M059J (cell line): ENCODE measurements around the gene HOXA5. TPM values are rescaled to one million over a fixed set of nuclear protein-coding genes. Genes with fewer than 3 reads are reported as not detected.
A peak's percentile ranks its signal among the peaks of the same experiment; 100 is the strongest.

Source experiments
- DNase-seq: peaks from one replicate; pipeline ENCODE4 v3.0.0-alpha.2; 2012; ENCODE audit warnings: low read depth
- total RNA-seq: library from RNA; depleted of rRNA; stranded (reverse); fragments of >200 nt; shearing (Covaris generic); gene quantifications from 2 replicates; pipeline ENCODE4 v1.2.3, GENCODE V29; 2014; rRNA removed

HOXA5 gene
- total RNA-seq, 1 experiment from 2014 or later: 3.0 TPM

GRCh38 chr7:27096768-27097514 is 46.5 kb downstream of the HOXA5 start:
- peak; percentile 64 for DNase-seq

DNA sequence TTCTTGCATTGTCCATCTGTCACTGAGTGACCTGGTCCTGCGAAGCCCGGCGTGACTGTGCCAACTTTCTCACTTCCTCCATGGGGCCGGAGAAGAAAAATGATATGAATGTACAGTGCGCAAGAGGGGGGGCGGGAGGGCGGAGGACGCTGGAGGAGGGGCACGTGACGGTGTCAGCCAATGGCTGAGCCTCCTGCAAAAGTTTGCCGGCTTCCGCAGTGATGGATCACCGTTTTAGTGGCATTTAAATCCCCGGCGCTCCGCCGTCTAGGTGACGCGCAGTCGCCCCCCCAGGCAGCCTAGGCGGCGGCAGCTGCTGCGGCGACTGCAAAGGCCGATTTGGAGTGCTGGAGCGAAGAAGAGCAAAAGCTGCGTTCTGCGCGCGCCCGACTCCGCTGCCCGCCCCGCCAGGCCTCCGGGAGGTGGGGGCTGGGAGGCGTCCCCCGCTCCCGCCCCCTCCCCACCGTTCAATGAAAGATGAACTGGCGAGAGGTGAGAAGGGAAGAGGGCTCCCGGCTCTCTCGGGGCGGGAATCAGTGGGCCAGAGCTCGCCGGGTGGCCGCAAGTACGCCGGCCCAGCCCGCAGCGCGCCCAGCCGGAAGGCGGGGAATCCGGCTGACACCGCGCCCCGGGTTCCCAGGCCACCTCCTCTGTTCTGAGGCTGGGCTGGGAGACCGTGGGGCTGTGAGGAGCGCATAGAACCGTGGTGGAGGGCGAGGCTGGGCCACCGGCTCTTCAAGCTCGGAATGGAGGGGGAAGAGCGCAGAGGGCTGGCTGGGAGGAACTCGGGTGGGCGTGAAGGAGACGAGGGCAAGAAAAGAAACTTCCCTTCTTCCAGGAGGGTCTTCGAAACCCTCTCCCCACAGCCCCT is 47.3 kb downstream of the HOXA5 start, which contains the start of gene HOXA1:
HOXA1 (minus strand) TSS at position 104 of the 871 bp plus-strand sequence; CDS start at position 16, 88 bp downstream.
- DNase-seq: peak; percentile 95

- no peak for DNase-seq
Observed at GRCh38 chr7:27095050-27095896, 48.2 kb downstream of the HOXA5 start.

- DNase-seq: no peak
Observed at GRCh38 chr7:27094304-27095049, 49.0 kb downstream of the HOXA5 start.

DNA sequence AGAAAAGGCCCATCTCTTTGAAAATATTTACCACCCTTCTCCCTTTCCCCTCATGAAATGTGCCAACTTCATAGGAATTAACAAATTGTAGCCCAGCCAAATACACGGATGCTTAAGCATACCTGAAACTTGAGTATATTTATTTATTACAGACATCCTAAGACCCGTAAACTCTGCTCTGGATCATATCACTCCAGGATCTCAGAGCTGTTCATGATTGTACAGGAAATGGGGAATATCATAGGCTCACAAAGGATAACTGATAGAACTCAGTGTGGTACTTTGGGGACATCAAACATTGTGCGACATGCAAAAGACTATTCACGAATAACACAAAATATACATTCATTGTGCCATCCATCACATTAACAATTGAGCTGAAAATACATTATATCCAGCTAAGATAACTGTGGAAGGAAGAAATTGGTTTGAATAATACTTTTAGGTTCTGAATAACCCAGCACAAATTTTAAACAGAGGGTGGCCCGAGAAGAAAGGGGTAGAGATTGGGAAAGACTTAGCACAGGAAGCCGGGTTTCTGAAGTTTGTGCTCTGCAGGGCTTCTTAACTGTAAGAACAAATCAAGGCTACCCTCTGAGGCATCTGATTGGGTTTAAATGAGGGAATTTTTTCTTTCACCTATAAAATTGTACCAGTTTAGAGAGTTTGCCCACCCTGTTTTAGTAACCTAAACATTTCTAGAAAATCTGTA is 50.1 kb downstream of the HOXA5 start:
- no peak for DNase-seq

- DNase-seq: no peak
Observed at GRCh38 chr7:27092819-27093110, 50.7 kb downstream of the HOXA5 start.

GRCh38 chr7:27091941-27092818 is 51.3 kb downstream of the HOXA5 start:
- peak; percentile 48 for DNase-seq

DNA sequence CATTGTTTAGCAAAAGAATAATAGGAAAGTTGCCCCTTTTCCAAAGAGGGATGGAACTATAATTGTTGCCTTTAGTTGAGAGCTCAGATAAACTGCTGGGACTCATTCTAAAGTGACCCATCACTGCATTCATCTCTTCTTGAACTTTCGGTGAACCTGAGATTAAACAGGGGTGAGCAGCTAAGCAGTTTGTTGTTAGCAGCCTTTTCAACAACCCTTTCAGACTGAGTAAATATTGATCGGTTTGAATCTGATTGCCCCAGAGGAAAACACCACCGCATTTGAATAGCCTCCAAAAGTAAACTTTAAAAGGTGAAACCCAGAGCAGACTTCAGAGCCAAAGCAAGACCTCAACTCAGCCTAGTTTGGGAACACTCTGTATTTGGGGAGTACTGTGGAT is 52.4 kb downstream of the HOXA5 start:
- no peak for DNase-seq

Other genes starting within 250 kb of the HOXA5 start
- gene HOXA1, start 47.7 kb downstream of the HOXA5 start, total RNA-seq: 8.2 and 9.1 TPM in 2 replicates
- gene HOXA2, start 41.0 kb downstream of the HOXA5 start, total RNA-seq: 1.7 and 2.2 TPM in 2 replicates
- 4.9 and 5.8 TPM in 2 replicates for gene HOXA4, start 12.9 kb downstream of the HOXA5 start, total RNA-seq
- gene HOXA6, start 4.1 kb upstream of the HOXA5 start, total RNA-seq: 3.7 TPM in 1 of 2 replicates, not detected in the other
- gene HOXA3, start 8.9 kb upstream of the HOXA5 start, total RNA-seq: 0.86 and 8.6 TPM in 2 replicates
- gene HOXA7, start 13.0 kb upstream of the HOXA5 start, total RNA-seq: 3.7 and 4.6 TPM in 2 replicates
- gene HOXA9, start 21.9 kb upstream of the HOXA5 start, total RNA-seq: 66.1 and 66.8 TPM in 2 replicates
- 15.4 and 16.7 TPM in 2 replicates for gene HOXA10, start 30.6 kb upstream of the HOXA5 start, total RNA-seq
- gene HOXA11, start 41.6 kb upstream of the HOXA5 start, total RNA-seq: 0.79 and 1.1 TPM in 2 replicates
- 1.4 and 3.4 TPM in 2 replicates for gene HOXA13, start 56.4 kb upstream of the HOXA5 start, total RNA-seq
- gene EVX1, start 99.1 kb upstream of the HOXA5 start, total RNA-seq: not detected in 2 replicates